IgD-negative memory B cell (primary cell): Measurements from ENCODE around the gene GLB1L2. TPM values are rescaled to one million over a fixed set of nuclear protein-coding genes. Genes with fewer than 3 reads are reported as not detected.
"Not testable (repeated sequence)": the region's sequence is repeated elsewhere in the genome, so short reads cannot be mapped to it uniquely, and the experiment has no call there.

Experiments
- H3K27ac Mint-ChIP-seq, 3 donors: one replicate each; pipeline ENCODE4 v1.8.0; 2020 to 2022; ENCODE audit warnings: mild to moderate bottlenecking in 3 of 3, mixed read lengths in 3 of 3, moderate library complexity in 1 of 3
- H3K27me3 Mint-ChIP-seq: one replicate; pipeline ENCODE4 v1.8.0; 2021; ENCODE audit warnings: mixed read lengths
- H3K36me3 Mint-ChIP-seq: one replicate; pipeline ENCODE4 v1.8.0; 2020; ENCODE audit warnings: mild to moderate bottlenecking, mixed read lengths
- H3K4me1 Mint-ChIP-seq, 3 donors: one replicate each; pipeline ENCODE4 v1.8.0; 2020 to 2022; ENCODE audit warnings: mixed read lengths in 3 of 3, mild to moderate bottlenecking in 1 of 3
- H3K4me3 Mint-ChIP-seq, 4 donors: one replicate each; pipeline ENCODE4 v1.8.0; 2020 to 2022; ENCODE audit warnings: mild to moderate bottlenecking in 4 of 4, mixed read lengths in 4 of 4, moderate library complexity in 3 of 4
- H3K9me3 Mint-ChIP-seq, 3 donors: one replicate each; pipeline ENCODE4 v1.8.0; 2020 to 2021; ENCODE audit warnings: mixed read lengths in 3 of 3, mild to moderate bottlenecking in 1 of 3
- polyA plus RNA-seq: library from polyadenylated mRNA; unstranded; fragments of 300-500 nt; fragmentation: Illumina TruSeq; gene quantifications from one replicate; pipeline ENCODE4 v1.2.3, GENCODE V29; 2021

Gene GLB1L2
- polyA plus RNA-seq, 1 donor from 2014 or later, result 0.63 TPM

GRCh38 chr11:134337051-134337450 is 5.3 kb downstream of the GLB1L2 start:
- H3K27me3 Mint-ChIP-seq, result peaks cover 17% of the 10 kb centered on the region
- H3K27ac Mint-ChIP-seq, result no peak overlapping the region
- H3K4me1 Mint-ChIP-seq, result peaks cover 0 to 4% (median 3%) of the 10 kb centered on the region in 3 donors
- no peaks in the 10 kb centered on the region for H3K9me3 Mint-ChIP-seq
- H3K4me3 Mint-ChIP-seq, result no peak overlapping the region
- H3K36me3 Mint-ChIP-seq, result no peaks in the 10 kb centered on the region

GRCh38 chr11:134338068-134338467 is 6.3 kb downstream of the GLB1L2 start:
- Mint-ChIP-seq H3K4me1 (no peaks in the 10 kb centered on the region), H3K27me3 (peaks cover 9% of the 10 kb centered on the region), H3K36me3 (no peaks in the 10 kb centered on the region), H3K9me3 (no peaks in the 10 kb centered on the region), H3K27ac (no peak overlapping the region), H3K4me3 (no peak overlapping the region)

- Mint-ChIP-seq H3K27me3 (peaks cover 8% of the 10 kb centered on the region), H3K4me3 (no peak overlapping the region), H3K27ac (no peak overlapping the region), H3K4me1 (no peaks in the 10 kb centered on the region), H3K9me3 (no peaks in the 10 kb centered on the region), H3K36me3 (no peaks in the 10 kb centered on the region)
These were observed 6.9 kb downstream of the GLB1L2 start for GRCh38 chr11:134338654-134339053.

GRCh38 chr11:134339756-134340155 is 8.0 kb downstream of the GLB1L2 start:
- Mint-ChIP-seq H3K9me3 (no peaks in the 10 kb centered on the region), H3K27ac (no peak overlapping the region), H3K4me1 (no peaks in the 10 kb centered on the region)

GRCh38 chr11:134340354-134340964 is 8.7 kb downstream of the GLB1L2 start:
- no peak overlapping the region for H3K4me3 Mint-ChIP-seq
- H3K9me3 Mint-ChIP-seq, result no peaks in the 10 kb centered on the region
- no peaks in the 10 kb centered on the region for H3K4me1 Mint-ChIP-seq
- H3K27me3 Mint-ChIP-seq, result no peaks in the 10 kb centered on the region
- no peak overlapping the region for H3K27ac Mint-ChIP-seq
- no peaks in the 10 kb centered on the region for H3K36me3 Mint-ChIP-seq

More at GRCh38 chr11:134339756-134340155, 8.0 kb downstream of the GLB1L2 start:
- Mint-ChIP-seq H3K36me3 (no peaks in the 10 kb centered on the region), H3K27me3 (peaks cover 4% of the 10 kb centered on the region), H3K4me3 (no peak overlapping the region)

- no peak overlapping the region for H3K27ac Mint-ChIP-seq
These were observed 10.2 kb downstream of the GLB1L2 start for GRCh38 chr11:134341805-134342571.

GRCh38 chr11:134342572-134343340 is 11.0 kb downstream of the GLB1L2 start:
- H3K27ac Mint-ChIP-seq, result no peak overlapping the region

More at GRCh38 chr11:134341805-134342571, 10.2 kb downstream of the GLB1L2 start:
- no peaks in the 10 kb centered on the region for H3K36me3 Mint-ChIP-seq
- H3K9me3 Mint-ChIP-seq, result no peaks in the 10 kb centered on the region
- no peaks in the 10 kb centered on the region for H3K27me3 Mint-ChIP-seq
- no peaks in the 10 kb centered on the region for H3K4me1 Mint-ChIP-seq
- no peak overlapping the region for H3K4me3 Mint-ChIP-seq

GRCh38 chr11:134343646-134344045 is 11.9 kb downstream of the GLB1L2 start:
- no peak overlapping the region for H3K4me3 Mint-ChIP-seq
- no peaks in the 10 kb centered on the region for H3K9me3 Mint-ChIP-seq
- H3K27ac Mint-ChIP-seq, result peak overlapping the region in 1 of 3 donors; percentile 34
- peaks cover 0 to 2% (median 0%) of the 10 kb centered on the region in 3 donors for H3K4me1 Mint-ChIP-seq
- H3K27me3 Mint-ChIP-seq, result peaks cover 4% of the 10 kb centered on the region
- no peaks in the 10 kb centered on the region for H3K36me3 Mint-ChIP-seq

More at GRCh38 chr11:134342572-134343340, 11.0 kb downstream of the GLB1L2 start:
- H3K9me3 Mint-ChIP-seq, result no peaks in the 10 kb centered on the region
- no peak overlapping the region for H3K4me3 Mint-ChIP-seq
- H3K4me1 Mint-ChIP-seq, result peaks cover 0 to 2% (median 0%) of the 10 kb centered on the region in 3 donors
- H3K36me3 Mint-ChIP-seq, result no peaks in the 10 kb centered on the region
- H3K27me3 Mint-ChIP-seq, result peaks cover 4% of the 10 kb centered on the region

- not testable (repeated sequence) for H3K27ac Mint-ChIP-seq, H3K4me1 Mint-ChIP-seq, H3K36me3 Mint-ChIP-seq, H3K4me3 Mint-ChIP-seq, H3K27me3 Mint-ChIP-seq, H3K9me3 Mint-ChIP-seq
These were observed 12.9 kb downstream of the GLB1L2 start for GRCh38 chr11:134344497-134345236.

- Mint-ChIP-seq H3K4me1 (peaks cover 0 to 10% (median 9%) of the 10 kb centered on the region in 3 donors), H3K27me3 (peaks cover 5% of the 10 kb centered on the region), H3K36me3 (no peaks in the 10 kb centered on the region), H3K27ac (no peak overlapping the region), H3K4me3 (no peak overlapping the region), H3K9me3 (peaks cover 0 to 3% (median 1%) of the 10 kb centered on the region in 3 donors)
These were observed 13.4 kb downstream of the GLB1L2 start for GRCh38 chr11:134345237-134345550.

GRCh38 chr11:134346101-134346975 is 14.6 kb downstream of the GLB1L2 start:
- Mint-ChIP-seq H3K4me1 (peaks cover 0 to 16% (median 11%) of the 10 kb centered on the region in 3 donors), H3K36me3 (peaks cover 2% of the 10 kb centered on the region), H3K27ac (no peak overlapping the region), H3K4me3 (peak overlapping the region in 1 of 4 donors; percentile 5), H3K27me3 (peaks cover 5% of the 10 kb centered on the region), H3K9me3 (peaks cover 0 to 6% (median 1%) of the 10 kb centered on the region in 3 donors)

- Mint-ChIP-seq H3K36me3 (peaks cover 2% of the 10 kb centered on the region), H3K4me1 (peaks cover 0 to 16% (median 11%) of the 10 kb centered on the region in 3 donors), H3K27ac (no peak overlapping the region), H3K27me3 (peaks cover 5% of the 10 kb centered on the region), H3K9me3 (peaks cover 0 to 6% (median 1%) of the 10 kb centered on the region in 3 donors), H3K4me3 (no peak overlapping the region)
These were observed 15.2 kb downstream of the GLB1L2 start for GRCh38 chr11:134346976-134347350.

- no peak overlapping the region for H3K27ac Mint-ChIP-seq
- H3K4me1 Mint-ChIP-seq, result peaks cover 0 to 16% (median 11%) of the 10 kb centered on the region in 3 donors
- H3K27me3 Mint-ChIP-seq, result peaks cover 5% of the 10 kb centered on the region
- H3K4me3 Mint-ChIP-seq, result no peak overlapping the region
- H3K36me3 Mint-ChIP-seq, result peaks cover 3% of the 10 kb centered on the region
- peaks cover 0 to 6% (median 1%) of the 10 kb centered on the region in 3 donors for H3K9me3 Mint-ChIP-seq
These were observed 15.7 kb downstream of the GLB1L2 start for GRCh38 chr11:134347441-134347840.
